Spinal cord (tissue), 10 donors: Measurements from ENCODE around the gene TIAM1. TPM values are rescaled to one million over a fixed set of nuclear protein-coding genes. Genes with fewer than 3 reads are reported as not detected.

Experiments
- DNase-seq, 6 donors: peaks; one replicate each; pipeline versions ENCODE4 v3.0.0 to v3.0.0-alpha.2; 2013 to 2015; ENCODE audit warnings: low spot score in 6 of 6, low read depth in 4 of 6
- H3K27ac ChIP-seq: one replicate; pipeline ENCODE4 v1.5.1; 2013; ENCODE audit warnings: low read depth, low read length, control low read depth
- H3K27me3 ChIP-seq: one replicate; pipeline ENCODE4 v1.6.1; 2013; ENCODE audit warnings: low read length; ENCODE audit not compliant: control insufficient read depth, insufficient read depth
- H3K36me3 ChIP-seq: one replicate; pipeline ENCODE4 v1.6.1; 2013; ENCODE audit warnings: low read length; ENCODE audit not compliant: control insufficient read depth, insufficient read depth
- H3K4me1 ChIP-seq: one replicate; pipeline ENCODE4 v1.6.1; 2013; ENCODE audit warnings: low read length; ENCODE audit not compliant: control insufficient read depth, insufficient read depth
- H3K4me3 ChIP-seq: one replicate; pipeline ENCODE4 v1.5.1; 2013; ENCODE audit warnings: low read depth, low read length, control low read depth
- H3K9me3 ChIP-seq: one replicate; pipeline ENCODE4 v1.6.1; 2013; ENCODE audit warnings: low read length; ENCODE audit not compliant: control insufficient read depth, insufficient read depth
- WGBS: methylation state at CpG from one replicate; pipeline ENCODE4 v1.1.5; 2013; ENCODE audit warnings: missing lambda C conversion rate; ENCODE audit not compliant: insufficient coverage; 5-methylcytosine and 5-hydroxymethylcytosine counted together
- polyA plus RNA-seq, 2 donors: library from polyadenylated mRNA; unstranded; fragments of 120-200 nt; gene quantifications; one replicate each; pipeline ENCODE4 v1.2.1, GENCODE V29; 2013; ENCODE audit not compliant: insufficient read length in 2 of 2
- total RNA-seq, 2 donors: library from RNA; depleted of rRNA in 1 of 2; stranded (reverse); fragments of 120-200 nt in 1 of 2; fragments of >200 nt in 1 of 2; gene quantifications; one replicate each; pipeline versions ENCODE4 v1.2.3 to v1.2.4, GENCODE V29; 2013 to 2014
- donor health status: healthy.

TIAM1 gene
- total and polyA plus RNA-seq, 4 donors, result 33.5 to 41.8 (median 35.4) TPM

DNA sequence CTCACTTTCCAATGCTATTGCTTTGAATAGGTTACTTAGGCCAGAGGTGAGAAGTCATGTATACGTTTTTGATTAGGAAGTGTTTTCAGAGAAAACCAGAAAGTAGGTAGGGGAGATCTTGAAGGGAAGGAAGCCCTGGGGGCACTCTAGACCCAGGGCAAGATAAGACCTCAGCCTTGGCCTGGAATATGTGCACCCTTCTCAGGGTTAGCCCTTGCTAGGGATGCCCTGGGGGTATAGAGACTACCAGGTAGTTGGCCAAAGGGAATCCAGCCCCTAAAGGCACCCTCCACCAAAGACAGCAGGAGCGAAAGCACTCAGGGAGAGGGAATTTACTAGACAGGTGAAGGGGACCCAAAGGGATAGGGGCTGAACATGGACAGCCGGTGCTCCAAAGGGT, 7.0 kb downstream of the TIAM1 start:
- Histone ChIP-seq H3K4me3 (no peak overlapping the region), H3K27me3 (no peaks in the 10 kb centered on the region), H3K36me3 (no peaks in the 10 kb centered on the region), H3K9me3 (no peaks in the 10 kb centered on the region), H3K4me1 (peaks cover 4% of the 10 kb centered on the region), H3K27ac (no peak overlapping the region)
- WGBS, result 100% methylated on average over 1 of the region's 3 CpGs
- no peak for DNase-seq

GRCh38 chr21:31336739-31337040, 7.4 kb downstream of the TIAM1 start:
- Histone ChIP-seq H3K27me3 (no peaks in the 10 kb centered on the region), H3K36me3 (no peaks in the 10 kb centered on the region), H3K4me1 (peaks cover 4% of the 10 kb centered on the region), H3K27ac (no peak overlapping the region), H3K9me3 (no peaks in the 10 kb centered on the region), H3K4me3 (no peak overlapping the region)
- 90% methylated on average over 4 of the region's 6 CpGs for WGBS
- no peak for DNase-seq

- WGBS, result 93% methylated on average over 12 of the region's 12 CpGs
- peak in 1 of 6 donors; percentile 12 for DNase-seq
- Histone ChIP-seq H3K36me3 (no peaks in the 10 kb centered on the region), H3K27ac (no peak overlapping the region), H3K4me3 (no peak overlapping the region), H3K4me1 (peaks cover 4% of the 10 kb centered on the region), H3K27me3 (no peaks in the 10 kb centered on the region), H3K9me3 (no peaks in the 10 kb centered on the region)
These were observed 7.9 kb downstream of the TIAM1 start for GRCh38 chr21:31335957-31336738.

- no peak overlapping the region for H3K4me3 ChIP-seq
- no peaks in the 10 kb centered on the region for H3K9me3 ChIP-seq
- no peak for DNase-seq
- no peaks in the 10 kb centered on the region for H3K36me3 ChIP-seq
- WGBS, result 80% methylated on average over 9 of the region's 10 CpGs
- no peak overlapping the region for H3K27ac ChIP-seq
- H3K27me3 ChIP-seq, result no peaks in the 10 kb centered on the region
- H3K4me1 ChIP-seq, result peaks cover 4% of the 10 kb centered on the region
These were observed 9.4 kb downstream of the TIAM1 start for GRCh38 chr21:31334648-31335121.

- H3K27ac ChIP-seq, result no peak overlapping the region
- H3K4me1 ChIP-seq, result peaks cover 4% of the 10 kb centered on the region
- H3K9me3 ChIP-seq, result no peaks in the 10 kb centered on the region
- WGBS, result 100% methylated on average over 2 of the region's 2 CpGs
- H3K4me3 ChIP-seq, result no peak overlapping the region
- no peak for DNase-seq
- H3K36me3 ChIP-seq, result no peaks in the 10 kb centered on the region
- no peaks in the 10 kb centered on the region for H3K27me3 ChIP-seq
These were observed 11.5 kb downstream of the TIAM1 start for GRCh38 chr21:31332525-31332924.

GRCh38 chr21:31331231-31331630, 12.8 kb downstream of the TIAM1 start:
- Histone ChIP-seq H3K9me3 (no peaks in the 10 kb centered on the region), H3K27ac (no peak overlapping the region)
- WGBS, result 90% methylated on average over 2 of the region's 2 CpGs

GRCh38 chr21:31330144-31330483, 13.9 kb downstream of the TIAM1 start:
- no peaks in the 10 kb centered on the region for H3K27me3 ChIP-seq
- H3K4me1 ChIP-seq, result peaks cover 4% of the 10 kb centered on the region
- no peak overlapping the region for H3K27ac ChIP-seq
- H3K36me3 ChIP-seq, result no peaks in the 10 kb centered on the region
- no peak overlapping the region for H3K4me3 ChIP-seq
- H3K9me3 ChIP-seq, result no peaks in the 10 kb centered on the region
- WGBS, result no CpG with 5 or more reads among the region's 2 CpGs
- no peak for DNase-seq

More at GRCh38 chr21:31331231-31331630, 12.8 kb downstream of the TIAM1 start:
- no peak overlapping the region for H3K4me3 ChIP-seq
- no peak for DNase-seq
- H3K27me3 ChIP-seq, result no peaks in the 10 kb centered on the region
- no peaks in the 10 kb centered on the region for H3K36me3 ChIP-seq
- peaks cover 4% of the 10 kb centered on the region for H3K4me1 ChIP-seq

- no peaks in the 10 kb centered on the region for H3K36me3 ChIP-seq
- no peak overlapping the region for H3K27ac ChIP-seq
- no peak overlapping the region for H3K4me3 ChIP-seq
- WGBS, result 93% methylated on average over 6 of the region's 9 CpGs
- H3K9me3 ChIP-seq, result no peaks in the 10 kb centered on the region
- DNase-seq, result no peak
- peaks cover 1% of the 10 kb centered on the region for H3K4me1 ChIP-seq
- H3K27me3 ChIP-seq, result no peaks in the 10 kb centered on the region
These were observed 14.5 kb downstream of the TIAM1 start for GRCh38 chr21:31329456-31330143.

DNA sequence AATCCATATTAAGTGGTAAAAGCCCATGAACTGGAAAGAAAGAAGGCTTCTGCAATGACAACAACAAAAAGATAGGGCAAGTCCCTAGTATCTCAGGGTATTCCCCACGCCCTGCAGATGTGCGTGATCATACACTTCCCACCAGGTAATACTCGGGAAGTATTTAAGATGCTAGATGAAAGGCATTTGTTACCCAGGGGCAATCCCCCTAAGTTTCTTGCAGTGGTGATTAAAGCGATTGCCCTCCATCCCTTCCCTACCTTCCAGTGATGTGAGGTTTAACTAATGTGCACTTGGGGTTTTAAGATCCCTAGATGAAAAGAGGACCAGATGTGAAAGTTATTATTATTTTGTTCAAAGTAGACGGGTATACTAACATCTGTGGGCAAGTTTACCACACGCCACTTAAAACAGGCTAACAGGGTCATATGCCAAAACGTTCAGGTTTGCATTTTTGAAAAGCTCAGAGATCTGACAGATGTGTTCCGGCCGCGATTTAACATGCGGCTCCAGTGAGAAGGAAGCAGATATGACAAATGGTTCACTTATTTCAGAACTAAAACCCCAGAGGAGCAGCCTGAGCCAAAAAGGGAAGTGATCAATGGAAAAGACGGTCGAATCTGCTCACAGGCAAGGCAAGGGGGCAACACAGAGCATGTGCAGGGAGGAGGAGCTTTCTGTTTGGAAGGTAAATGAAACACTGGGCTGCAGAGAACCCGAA, 17.4 kb downstream of the TIAM1 start:
- H3K36me3 ChIP-seq, result no peaks in the 10 kb centered on the region
- no peaks in the 10 kb centered on the region for H3K4me1 ChIP-seq
- no peak overlapping the region for H3K27ac ChIP-seq
- DNase-seq, result peak in 1 of 6 donors; percentile 71
- no peaks in the 10 kb centered on the region for H3K9me3 ChIP-seq
- WGBS, result 64% methylated on average over 6 of the region's 14 CpGs
- H3K4me3 ChIP-seq, result no peak overlapping the region
- no peaks in the 10 kb centered on the region for H3K27me3 ChIP-seq
